ENCODE results near the gene PYCR2. TPM values are rescaled to one million over a fixed set of nuclear protein-coding genes. Genes with fewer than 3 reads are reported as not detected.

The PYCR2 gene
- total RNA-seq, 2 donors from 2014 or later, result 46.6 to 50.2 TPM

DNA sequence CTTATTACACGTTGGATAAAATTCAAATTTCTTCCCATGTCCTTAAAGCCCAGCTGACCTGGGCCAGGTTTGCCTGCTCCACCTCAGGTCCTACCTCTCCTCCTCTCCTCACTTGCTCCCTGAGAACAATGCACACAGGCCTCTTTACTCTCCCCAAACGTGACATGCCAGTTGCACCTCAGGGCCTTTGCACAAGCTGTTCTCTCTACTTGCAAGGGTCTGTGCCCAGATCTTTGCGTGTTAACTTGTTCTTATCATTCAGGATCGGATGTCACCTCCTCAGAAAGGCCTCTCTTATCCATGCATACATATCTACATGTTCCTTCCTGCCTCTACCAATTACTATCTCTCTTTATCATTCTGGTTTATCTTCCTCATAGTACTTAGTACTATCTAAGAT lies 20.4 kb downstream of the PYCR2 start:
- ATAC-seq (ENCODE audit: insufficient number of reproducible peaks, low FRiP score, low read depth), result no peak
- no peaks in the 10 kb centered on the region for H3K9me3 ChIP-seq
- DNase-seq (ENCODE audit: low spot score), result no peak
- no peak overlapping the region for H3K27ac ChIP-seq
- no peaks in the 10 kb centered on the region for H3K4me1 ChIP-seq (ENCODE audit: control insufficient read depth in 1 of 2, low read depth in 2 of 2)
- no peak overlapping the region for H3K4me3 ChIP-seq
- TF ChIP-seq, protein P1, sequence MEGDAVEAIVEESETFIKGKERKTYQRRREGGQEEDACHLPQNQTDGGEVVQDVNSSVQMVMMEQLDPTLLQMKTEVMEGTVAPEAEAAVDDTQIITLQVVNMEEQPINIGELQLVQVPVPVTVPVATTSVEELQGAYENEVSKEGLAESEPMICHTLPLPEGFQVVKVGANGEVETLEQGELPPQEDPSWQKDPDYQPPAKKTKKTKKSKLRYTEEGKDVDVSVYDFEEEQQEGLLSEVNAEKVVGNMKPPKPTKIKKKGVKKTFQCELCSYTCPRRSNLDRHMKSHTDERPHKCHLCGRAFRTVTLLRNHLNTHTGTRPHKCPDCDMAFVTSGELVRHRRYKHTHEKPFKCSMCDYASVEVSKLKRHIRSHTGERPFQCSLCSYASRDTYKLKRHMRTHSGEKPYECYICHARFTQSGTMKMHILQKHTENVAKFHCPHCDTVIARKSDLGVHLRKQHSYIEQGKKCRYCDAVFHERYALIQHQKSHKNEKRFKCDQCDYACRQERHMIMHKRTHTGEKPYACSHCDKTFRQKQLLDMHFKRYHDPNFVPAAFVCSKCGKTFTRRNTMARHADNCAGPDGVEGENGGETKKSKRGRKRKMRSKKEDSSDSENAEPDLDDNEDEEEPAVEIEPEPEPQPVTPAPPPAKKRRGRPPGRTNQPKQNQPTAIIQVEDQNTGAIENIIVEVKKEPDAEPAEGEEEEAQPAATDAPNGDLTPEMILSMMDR (IDR thresholded peaks at IDR 0.05), result no peak
- H3K27me3 ChIP-seq (replicated peaks; ENCODE audit: insufficient read depth), result no peaks in the 10 kb centered on the region
- H3K36me3 ChIP-seq, result no peaks in the 10 kb centered on the region

DNA sequence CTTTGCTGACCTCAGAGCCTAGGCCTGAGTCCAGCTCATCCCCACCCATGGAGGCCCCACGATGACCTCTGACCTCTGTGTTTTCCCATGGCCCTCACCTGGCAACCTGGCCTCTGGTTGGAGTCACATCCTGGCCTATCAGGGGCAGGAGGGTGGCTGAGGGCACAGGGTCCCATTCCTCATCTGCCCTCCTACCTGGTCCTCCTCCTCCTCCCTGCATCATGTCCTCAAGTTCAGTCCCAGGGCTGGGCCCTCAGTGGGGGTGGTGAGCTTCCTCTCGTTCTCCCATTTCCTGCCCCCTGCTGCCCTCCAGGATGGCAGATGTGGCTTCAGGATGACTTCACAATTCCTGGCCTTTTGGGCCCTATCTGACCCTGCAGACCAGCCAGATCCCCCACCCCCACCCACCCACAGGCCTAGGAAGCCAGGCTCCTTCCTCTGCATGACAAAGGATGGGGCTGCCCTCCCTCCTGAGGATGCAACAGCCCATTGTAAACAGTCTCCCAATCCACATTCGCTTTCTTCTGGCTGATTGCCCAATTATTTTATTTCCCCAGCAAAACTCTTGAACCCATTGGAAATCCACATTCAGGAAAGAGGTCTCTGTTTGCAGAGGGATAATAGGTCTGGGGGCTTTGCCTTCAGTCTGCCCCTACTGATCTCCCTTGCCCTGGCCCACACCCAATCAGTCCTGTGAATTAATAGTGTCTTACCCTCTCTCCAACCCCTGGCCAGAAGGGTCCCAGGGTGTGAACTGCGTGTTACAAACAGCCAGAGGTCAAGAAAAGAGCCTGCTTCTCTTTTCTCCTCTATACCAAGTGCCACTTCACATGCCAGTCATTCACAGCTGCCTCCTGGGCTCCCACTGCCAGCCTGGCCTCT lies 24.8 kb downstream of the PYCR2 start:
- no peaks in the 10 kb centered on the region for H3K27me3 ChIP-seq (replicated peaks; ENCODE audit: insufficient read depth)
- H3K27ac ChIP-seq, result no peak overlapping the region
- no peaks in the 10 kb centered on the region for H3K9me3 ChIP-seq
- H3K4me3 ChIP-seq, result no peak overlapping the region
- TF ChIP-seq, protein P1 (IDR thresholded peaks at IDR 0.05), result no peak
- H3K36me3 ChIP-seq, result no peaks in the 10 kb centered on the region
- H3K4me1 ChIP-seq (ENCODE audit: control insufficient read depth in 1 of 2, low read depth in 2 of 2), result no peaks in the 10 kb centered on the region
- ATAC-seq (ENCODE audit: insufficient number of reproducible peaks, low FRiP score, low read depth) (no peak), DNase-seq (ENCODE audit: low spot score) (no peak)

- Histone ChIP-seq H3K9me3 (no peaks in the 10 kb centered on the region), H3K4me1 (ENCODE audit: control insufficient read depth in 1 of 2, low read depth in 2 of 2) (no peaks in the 10 kb centered on the region), H3K4me3 (no peak overlapping the region), H3K36me3 (no peaks in the 10 kb centered on the region), H3K27ac (no peak overlapping the region), H3K27me3 (replicated peaks; ENCODE audit: insufficient read depth) (no peaks in the 10 kb centered on the region)
- ATAC-seq (ENCODE audit: insufficient number of reproducible peaks, low FRiP score, low read depth), result no peak
- TF ChIP-seq, protein P1 (IDR thresholded peaks at IDR 0.05), result no peak
- no peak for DNase-seq (ENCODE audit: low spot score)
Observed at GRCh38 chr1:225897595-225898514, 26.2 kb downstream of the PYCR2 start.

GRCh38 chr1:225896937-225897549 lies 27.0 kb downstream of the PYCR2 start:
- TF ChIP-seq, protein P1 (IDR thresholded peaks at IDR 0.05), result no peak
- Histone ChIP-seq H3K36me3 (no peaks in the 10 kb centered on the region), H3K27ac (no peak overlapping the region), H3K4me3 (no peak overlapping the region), H3K9me3 (no peaks in the 10 kb centered on the region), H3K27me3 (replicated peaks; ENCODE audit: insufficient read depth) (no peaks in the 10 kb centered on the region), H3K4me1 (ENCODE audit: control insufficient read depth in 1 of 2, low read depth in 2 of 2) (no peaks in the 10 kb centered on the region)
- ATAC-seq (ENCODE audit: insufficient number of reproducible peaks, low FRiP score, low read depth) (no peak), DNase-seq (ENCODE audit: low spot score) (no peak)

DNA sequence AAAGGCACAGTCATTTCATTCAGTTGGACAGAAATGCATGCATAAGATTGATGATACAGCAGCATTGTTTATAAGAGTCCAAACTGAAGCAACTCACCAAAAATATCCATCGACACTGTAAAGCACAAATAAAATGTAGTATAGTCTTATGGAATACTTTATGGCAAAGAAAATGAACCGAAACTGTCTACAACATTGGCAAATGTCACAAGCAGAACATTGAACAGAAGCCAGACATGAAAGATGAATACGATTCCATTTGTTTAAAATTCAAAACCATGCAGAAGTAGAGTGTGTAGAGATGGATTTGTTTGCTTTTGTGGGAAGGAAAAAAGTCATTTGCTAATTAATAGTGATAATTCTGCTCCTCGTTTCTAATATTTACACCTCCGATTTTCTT lies 27.6 kb downstream of the PYCR2 start:
- no peaks in the 10 kb centered on the region for H3K27me3 ChIP-seq (replicated peaks; ENCODE audit: insufficient read depth)
- H3K4me1 ChIP-seq (ENCODE audit: control insufficient read depth in 1 of 2, low read depth in 2 of 2), result no peaks in the 10 kb centered on the region
- TF ChIP-seq, protein P1 (IDR thresholded peaks at IDR 0.05), result no peak
- H3K4me3 ChIP-seq, result no peak overlapping the region
- DNase-seq (ENCODE audit: low spot score), result no peak
- no peaks in the 10 kb centered on the region for H3K36me3 ChIP-seq
- H3K27ac ChIP-seq, result no peak overlapping the region
- H3K9me3 ChIP-seq, result no peaks in the 10 kb centered on the region
- ATAC-seq (ENCODE audit: insufficient number of reproducible peaks, low FRiP score, low read depth), result no peak
